ENCODE data around the gene GKN1. TPM values are rescaled to one million over a fixed set of nuclear protein-coding genes. Genes with fewer than 3 reads are reported as not detected.

GKN1 gene
- total RNA-seq, 4 donors from 2014 or later, result not detected

DNA sequence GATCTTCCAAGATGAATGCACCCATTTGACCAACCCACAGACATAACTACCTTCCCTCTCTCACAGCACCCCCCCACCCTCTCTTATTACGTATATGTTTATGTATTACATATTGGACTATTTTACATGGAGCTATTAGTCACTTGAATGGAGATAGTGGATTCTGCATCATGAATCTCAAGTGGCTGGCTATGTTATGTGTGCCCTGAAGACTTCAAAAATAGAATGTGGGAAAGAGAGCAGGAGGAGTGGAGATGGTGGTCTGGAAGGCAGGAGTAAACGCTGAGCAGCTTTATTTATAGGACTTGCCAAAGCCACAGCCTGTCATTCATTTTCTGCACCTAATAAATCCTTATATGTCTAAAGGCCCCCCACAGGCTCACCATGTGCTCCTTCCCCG is 43.4 kb downstream of the GKN1 start:
- intact Hi-C loops (cut with DNase I; ENCODE audit: low total_unique reads), result no loop called here
- DNase-seq (ENCODE audit: low spot score in 2 of 2), result no peak
- 56 to 59% methylated on average over 3 of the region's 3 CpGs for WGBS, 2 donors
- TF ChIP-seq CTCF (IDR thresholded peaks at IDR 0.05), result no peak
- TF ChIP-seq POLR2A (IDR thresholded peaks at IDR 0.05), result no peak
- H3K4me3 ChIP-seq (ENCODE audit: low read depth, poor library complexity, severe bottlenecking), result no peak overlapping the region

DNA sequence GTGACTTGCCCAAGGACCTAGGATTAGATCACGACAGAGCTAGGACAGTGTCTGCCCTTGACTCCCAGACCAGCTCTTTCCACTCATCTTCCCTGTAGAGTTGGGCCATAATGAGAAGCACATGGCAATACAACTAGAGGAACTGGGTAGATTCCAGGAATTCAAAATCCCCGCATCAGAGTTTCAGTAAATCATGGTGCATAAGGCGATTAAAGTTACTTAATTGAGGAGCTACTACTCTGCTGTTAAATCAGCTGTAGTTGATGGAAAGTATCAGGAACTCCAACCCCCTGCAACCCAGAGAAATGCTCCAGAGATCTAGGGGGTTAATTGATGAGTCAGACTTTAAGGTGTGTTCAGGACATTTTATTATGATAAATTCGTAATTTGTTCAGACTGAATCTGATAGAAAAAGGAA is 44.3 kb downstream of the GKN1 start:
- H3K4me3 ChIP-seq (ENCODE audit: low read depth, poor library complexity, severe bottlenecking), result no peak overlapping the region
- TF ChIP-seq CTCF (IDR thresholded peaks at IDR 0.05), result no peak
- TF ChIP-seq POLR2A (IDR thresholded peaks at IDR 0.05), result no peak
- WGBS, 2 donors, result 30 to 54% methylated on average over 4 of the region's 4 CpGs
- intact Hi-C loops (cut with DNase I; ENCODE audit: low total_unique reads), result no loop called here
- no peak for DNase-seq (ENCODE audit: low spot score in 2 of 2)

GRCh38 chr2:69020496-69021426 is 46.3 kb downstream of the GKN1 start:
- no peak for DNase-seq (ENCODE audit: low spot score in 2 of 2)
- TF ChIP-seq CTCF (IDR thresholded peaks at IDR 0.05) (no peak), POLR2A (IDR thresholded peaks at IDR 0.05) (no peak)
- 35 to 36% methylated on average over 8 of the region's 8 CpGs for WGBS, 2 donors
- intact Hi-C loops (cut with DNase I; ENCODE audit: low total_unique reads), result no loop called here
- H3K4me3 ChIP-seq (ENCODE audit: low read depth, poor library complexity, severe bottlenecking), result no peak overlapping the region

GRCh38 chr2:69021727-69022126 is 47.3 kb downstream of the GKN1 start:
- DNase-seq (ENCODE audit: low spot score in 2 of 2), result no peak
- H3K4me3 ChIP-seq (ENCODE audit: low read depth, poor library complexity, severe bottlenecking), result no peak overlapping the region
- TF ChIP-seq POLR2A (IDR thresholded peaks at IDR 0.05), result no peak
- TF ChIP-seq CTCF (IDR thresholded peaks at IDR 0.05), result no peak
- WGBS, 2 donors, result 72 to 76% methylated on average over 4 of the region's 4 CpGs
- intact Hi-C loops (cut with DNase I; ENCODE audit: low total_unique reads), result no loop called here

DNA sequence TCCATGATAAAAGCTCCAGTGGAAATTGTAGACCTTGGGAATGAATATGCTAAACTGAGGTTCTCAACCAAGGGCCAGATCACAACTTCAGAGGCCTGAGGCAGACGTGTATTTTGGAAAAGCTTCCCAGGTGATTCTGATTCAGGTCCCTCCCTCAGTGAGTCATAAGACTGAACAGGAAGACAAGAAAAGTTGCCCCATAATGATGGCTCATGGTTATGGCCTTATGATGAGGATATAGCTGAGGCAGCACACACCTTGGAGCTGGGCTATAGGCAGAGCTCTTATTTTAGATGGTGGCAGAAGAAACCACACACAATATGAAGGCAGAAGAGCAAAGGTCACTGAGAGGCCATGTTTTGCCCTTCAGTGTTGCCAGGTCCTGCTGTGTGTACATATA is 48.1 kb downstream of the GKN1 start:
- peak in 1 of 2 donors; percentile 34 for DNase-seq (ENCODE audit: low spot score in 2 of 2)
- intact Hi-C loops (cut with DNase I; ENCODE audit: low total_unique reads), result no loop called here
- H3K4me3 ChIP-seq (ENCODE audit: low read depth, poor library complexity, severe bottlenecking), result no peak overlapping the region
- 42 to 63% methylated on average over 1 of the region's 1 CpG for WGBS, 2 donors
- TF ChIP-seq POLR2A (IDR thresholded peaks at IDR 0.05), result no peak
- no peak for TF ChIP-seq CTCF (IDR thresholded peaks at IDR 0.05)
